Smooth muscle cell (in vitro differentiated cells): ENCODE data around the gene CALML5. TPM values are rescaled to one million over a fixed set of nuclear protein-coding genes. Genes with fewer than 3 reads are reported as not detected.

Source experiments
- DNase-seq: peaks from one replicate; lab custom pipeline; 2025; ENCODE audit not compliant: unreplicated experiment; lab: John Stamatoyannopoulos, UW
- H2AFZ ChIP-seq: fragments of 200-600 bp; sonication (generic); 2 replicates; pipeline ENCODE4 v1.6.0; 2016; ENCODE audit warnings: antibody characterized with exemption, low read depth, mild to moderate bottlenecking
- H3F3A ChIP-seq: fragments of 200-600 bp; sonication (generic); 2 replicates; pipeline ENCODE4 v1.6.0; 2017; ENCODE audit warnings: antibody characterized with exemption, low read depth
- H3K27ac ChIP-seq: fragments of 200-600 bp; sonication (generic); 2 replicates; pipeline ENCODE4 v1.5.1; 2016; ENCODE audit warnings: low read depth, mild to moderate bottlenecking
- H3K27me3 ChIP-seq: fragments of 200-600 bp; sonication (generic); 2 replicates; pipeline ENCODE4 v1.6.1; 2016; ENCODE audit warnings: low read depth, mild to moderate bottlenecking
- H3K36me3 ChIP-seq: fragments of 200-600 bp; sonication (generic); 2 replicates; pipeline ENCODE4 v1.5.1; 2016; ENCODE audit warnings: low read depth
- H3K4me1 ChIP-seq: fragments of 200-600 bp; sonication (generic); 2 replicates; pipeline ENCODE4 v1.5.1; 2016; ENCODE audit warnings: low read depth
- H3K4me2 ChIP-seq: fragments of 200-600 bp; sonication (generic); 2 replicates; pipeline ENCODE4 v1.6.0; 2016; ENCODE audit warnings: mild to moderate bottlenecking
- H3K4me3 ChIP-seq: fragments of 200-600 bp; sonication (generic); 2 replicates; pipeline ENCODE4 v1.5.1; 2016; ENCODE audit warnings: mild to moderate bottlenecking
- H3K79me2 ChIP-seq: fragments of 200-600 bp; sonication (generic); 2 replicates; pipeline ENCODE4 v1.6.0; 2016; ENCODE audit warnings: low read depth, mild to moderate bottlenecking
- H3K9ac ChIP-seq: fragments of 200-600 bp; sonication (generic); 2 replicates; pipeline ENCODE4 v1.6.0; 2016; ENCODE audit warnings: low read depth
- H3K9me3 ChIP-seq: fragments of 200-600 bp; sonication (generic); replicated peaks from 2 replicates; pipeline ENCODE4 v1.5.1; 2016; ENCODE audit warnings: low read depth
- H4K20me1 ChIP-seq: fragments of 200-600 bp; sonication (generic); 2 replicates; pipeline ENCODE4 v1.6.0; 2016; ENCODE audit warnings: low read depth
- WGBS: methylation state at CpG from one replicate; pipeline ENCODE4 v1.1.7; 2016; ENCODE audit warnings: low lambda C conversion rate; 5-methylcytosine and 5-hydroxymethylcytosine counted together
- polyA plus RNA-seq: library from polyadenylated mRNA; unstranded; fragments of >200 nt; fragmentation: Nextera tagmentation; extraction: Ambion mirVana; gene quantifications from 2 replicates; pipeline ENCODE4 v1.2.1, GENCODE V29; 2016
- total RNA-seq: library from RNA; depleted of rRNA; stranded (reverse); fragments of >200 nt; gene quantifications from 2 replicates; pipeline ENCODE4 v1.2.3, GENCODE V29; 2014
- TF ChIP-seq, protein P1 (sequence below): fragments of 200-600 bp; sonication (generic); IDR thresholded peaks from 2 replicates; pipeline ENCODE4 v1.5.1; 2017; ENCODE audit warnings: borderline replicate concordance, mild to moderate bottlenecking, antibody characterized with exemption; ENCODE audit not compliant: insufficient read depth, poor library complexity, severe bottlenecking

CALML5 gene, protein sequence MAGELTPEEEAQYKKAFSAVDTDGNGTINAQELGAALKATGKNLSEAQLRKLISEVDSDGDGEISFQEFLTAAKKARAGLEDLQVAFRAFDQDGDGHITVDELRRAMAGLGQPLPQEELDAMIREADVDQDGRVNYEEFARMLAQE
- total RNA-seq (15.1 and 24.3 TPM in 2 replicates), polyA plus RNA-seq (16.5 and 18.1 TPM in 2 replicates)

DNA sequence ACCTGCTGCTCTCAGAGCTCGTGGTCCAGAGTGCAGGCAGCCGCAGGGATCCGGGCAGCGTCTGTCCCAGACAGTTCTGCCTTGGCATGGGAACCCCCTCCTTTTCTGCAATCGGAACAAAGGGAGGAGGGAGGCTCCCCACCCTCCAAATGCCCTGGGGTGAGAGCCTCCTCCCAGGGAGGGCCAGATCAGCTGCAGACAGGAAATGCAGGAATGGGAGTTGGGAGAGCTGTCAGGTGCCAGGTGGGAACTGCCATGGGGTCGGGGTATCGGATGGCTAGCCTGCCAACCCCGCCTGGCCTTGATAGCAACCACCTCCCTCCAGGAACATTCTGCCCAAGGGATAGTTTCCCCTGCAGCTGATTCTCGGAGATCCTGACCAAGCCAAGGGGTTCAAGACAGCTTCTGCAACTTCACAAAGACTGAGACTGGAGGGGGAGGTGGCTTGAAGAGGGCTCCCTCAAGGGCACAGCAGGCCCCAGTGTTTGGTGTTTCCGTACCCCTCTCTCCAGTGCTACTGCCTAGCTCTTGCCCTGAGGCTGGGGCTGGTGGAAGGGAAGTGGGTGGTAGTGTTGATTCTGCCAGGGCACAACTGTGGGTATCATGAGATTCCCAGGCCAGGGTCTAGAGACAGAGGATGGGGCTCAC lies at the start of gene CALML5:
Gene CALML5 (minus strand): TSS at position 78 of the 648 bp plus-strand sequence. CDS start 132 bp downstream, outside the sequence.
- 93% methylated on average over 10 of the region's 10 CpGs for WGBS
- no peak within 1 kb of the TSS for H2AFZ ChIP-seq
- no peaks in the 10 kb centered on the region for H3K9me3 ChIP-seq
- no peaks in the 10 kb centered on the region for H4K20me1 ChIP-seq
- H3K27me3 ChIP-seq: no peaks in the 10 kb centered on the region
- no peak within 1 kb of the TSS for H3K4me3 ChIP-seq
- no peak within 1 kb of the TSS for H3K9ac ChIP-seq
- DNase-seq: no peak
- no peak within 1 kb of the TSS for H3K4me2 ChIP-seq
- no peaks in the 10 kb centered on the region for H3K4me1 ChIP-seq
- no peak within 1 kb of the TSS for H3K27ac ChIP-seq
- no peaks in the 10 kb centered on the region for H3F3A ChIP-seq
- H3K36me3 ChIP-seq: no peaks in the 10 kb centered on the region
- TF ChIP-seq, protein P1, sequence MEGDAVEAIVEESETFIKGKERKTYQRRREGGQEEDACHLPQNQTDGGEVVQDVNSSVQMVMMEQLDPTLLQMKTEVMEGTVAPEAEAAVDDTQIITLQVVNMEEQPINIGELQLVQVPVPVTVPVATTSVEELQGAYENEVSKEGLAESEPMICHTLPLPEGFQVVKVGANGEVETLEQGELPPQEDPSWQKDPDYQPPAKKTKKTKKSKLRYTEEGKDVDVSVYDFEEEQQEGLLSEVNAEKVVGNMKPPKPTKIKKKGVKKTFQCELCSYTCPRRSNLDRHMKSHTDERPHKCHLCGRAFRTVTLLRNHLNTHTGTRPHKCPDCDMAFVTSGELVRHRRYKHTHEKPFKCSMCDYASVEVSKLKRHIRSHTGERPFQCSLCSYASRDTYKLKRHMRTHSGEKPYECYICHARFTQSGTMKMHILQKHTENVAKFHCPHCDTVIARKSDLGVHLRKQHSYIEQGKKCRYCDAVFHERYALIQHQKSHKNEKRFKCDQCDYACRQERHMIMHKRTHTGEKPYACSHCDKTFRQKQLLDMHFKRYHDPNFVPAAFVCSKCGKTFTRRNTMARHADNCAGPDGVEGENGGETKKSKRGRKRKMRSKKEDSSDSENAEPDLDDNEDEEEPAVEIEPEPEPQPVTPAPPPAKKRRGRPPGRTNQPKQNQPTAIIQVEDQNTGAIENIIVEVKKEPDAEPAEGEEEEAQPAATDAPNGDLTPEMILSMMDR: no peak
- no peaks in the 10 kb centered on the region for H3K79me2 ChIP-seq

DNA sequence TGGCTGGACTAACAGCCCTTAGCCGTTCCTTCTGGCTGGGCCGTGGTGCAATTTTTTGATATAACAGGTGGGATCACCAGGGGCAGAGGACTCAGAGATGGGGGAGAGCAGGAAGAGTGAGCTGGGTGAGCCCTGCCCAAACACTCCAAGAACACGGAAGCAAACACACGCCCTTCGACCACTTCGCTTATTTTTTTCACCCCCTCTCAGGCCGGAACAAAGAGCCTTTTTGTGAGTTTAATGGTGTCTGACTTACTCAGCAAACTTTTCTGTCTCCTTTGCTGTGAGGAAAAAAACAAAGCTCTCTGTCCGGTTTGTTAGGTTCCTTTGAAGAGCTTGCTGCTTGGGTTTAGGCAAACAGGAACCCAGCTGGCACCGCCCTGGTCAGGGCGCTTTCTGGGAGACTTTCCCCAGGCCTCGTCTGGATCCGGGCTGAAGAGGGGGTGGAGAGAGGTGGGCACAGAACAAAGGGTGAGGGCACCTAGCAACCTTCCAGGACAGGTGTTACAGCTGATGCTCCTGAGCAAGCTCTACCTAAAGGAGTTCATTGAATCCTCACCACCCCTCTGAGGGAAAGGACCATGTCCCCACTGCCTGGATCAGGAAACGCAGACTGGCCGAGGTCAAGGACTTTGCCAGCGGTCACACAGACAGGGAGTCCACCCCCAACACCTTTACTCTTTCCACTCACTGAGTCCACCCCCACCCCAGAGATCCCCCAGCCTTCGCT lies 48.7 kb upstream of the CALML5 start:
- H3K79me2 ChIP-seq: no peaks in the 10 kb centered on the region
- peaks cover 14% of the 10 kb centered on the region for H3K4me1 ChIP-seq
- peak overlapping the region; percentile 75 for H3K9ac ChIP-seq
- H3K4me2 ChIP-seq: peak overlapping the region; percentile 69
- H3K9me3 ChIP-seq: no peaks in the 10 kb centered on the region
- peak overlapping the region; percentile 95 for H3K27ac ChIP-seq
- TF ChIP-seq, protein P1: no peak
- H3K4me3 ChIP-seq: no peak overlapping the region
- DNase-seq: no peak
- no peaks in the 10 kb centered on the region for H3K36me3 ChIP-seq
- H3F3A ChIP-seq: peaks cover 21% of the 10 kb centered on the region
- 45% methylated on average over 16 of the region's 16 CpGs for WGBS
- H4K20me1 ChIP-seq: no peaks in the 10 kb centered on the region
- no peaks in the 10 kb centered on the region for H3K27me3 ChIP-seq
- H2AFZ ChIP-seq: peak overlapping the region; percentile 47

DNA sequence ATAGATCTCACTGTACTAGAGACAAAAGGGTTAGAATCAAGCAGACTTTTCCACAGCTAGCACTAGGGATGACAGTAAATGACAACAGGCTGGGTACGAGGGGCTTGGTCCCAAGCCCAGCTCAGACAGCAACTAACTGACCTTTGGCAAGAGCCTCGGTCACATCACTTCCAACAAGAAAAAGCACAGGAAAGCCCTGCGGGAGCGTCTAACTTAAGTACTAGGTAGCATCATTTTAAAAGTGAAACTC lies 48.2 kb upstream of the CALML5 start:
- Histone ChIP-seq H3K36me3 (no peaks in the 10 kb centered on the region), H2AFZ (peak overlapping the region; percentile 47), H3K27ac (peak overlapping the region; percentile 95), H3K27me3 (no peaks in the 10 kb centered on the region), H3K9ac (peak overlapping the region; percentile 75), H3K9me3 (peaks cover 1% of the 10 kb centered on the region), H3K4me2 (peak overlapping the region; percentile 69), H4K20me1 (no peaks in the 10 kb centered on the region), H3K79me2 (no peaks in the 10 kb centered on the region), H3F3A (peaks cover 21% of the 10 kb centered on the region), H3K4me1 (peaks cover 14% of the 10 kb centered on the region), H3K4me3 (no peak overlapping the region)
- DNase-seq: no peak
- TF ChIP-seq, protein P1: no peak
- 85% methylated on average over 4 of the region's 4 CpGs for WGBS
